MCF 10A (cell line): Measurements from ENCODE around the gene MGAT2. TPM values are rescaled to one million over a fixed set of nuclear protein-coding genes. Genes with fewer than 3 reads are reported as not detected.

Experiments used
- Bru-seq: library from RNA; stranded (reverse); fragments of 400-500 nt; gene quantifications from one replicate; lab custom pipeline; 2021; lab: Mats Ljungman, UMichigan
- BruChase-seq, 2 experiments: library from RNA; stranded (reverse); fragments of 400-500 nt; gene quantifications; one replicate each; lab custom pipeline; 2021; lab: Mats Ljungman, UMichigan
- BruUV-seq: library from RNA; stranded (reverse); fragments of 400-500 nt; replicated peaks from 2 replicates; lab custom pipeline; 2021; lab: Mats Ljungman, UMichigan
- CTCF ChIA-PET: fragments of 300-600 bp; sonication (Branson Sonifier 250); formaldehyde crosslinking; extraction: SDS; loops from one replicate; lab custom pipeline; 2021; ENCODE audit warnings: antibody characterized with exemption, inconsistent platforms; lab: Yijun Ruan, JAX
- POLR2A ChIA-PET: fragments of 300-600, 350-650 bp; sonication (Branson Sonifier 250); formaldehyde crosslinking; extraction: SDS; loops from one replicate; lab custom pipeline; 2020; ENCODE audit warnings: antibody characterized with exemption, inconsistent platforms; lab: Yijun Ruan, JAX
- DNase-seq: peaks from one replicate; pipeline ENCODE4 v3.0.0-alpha.2; 2018; ENCODE audit not compliant: unreplicated experiment
- H3K27ac Mint-ChIP-seq: one replicate; pipeline ENCODE4 v1.8.0; 2022; ENCODE audit warnings: mild to moderate bottlenecking, low read depth, mixed read lengths; ENCODE audit not compliant: unreplicated experiment
- H3K27me3 Mint-ChIP-seq: one replicate; pipeline ENCODE4 v1.8.0; 2022; ENCODE audit warnings: mixed read lengths; ENCODE audit not compliant: insufficient read depth, unreplicated experiment
- H3K36me3 Mint-ChIP-seq: one replicate; pipeline ENCODE4 v1.8.0; 2022; ENCODE audit warnings: mild to moderate bottlenecking, moderate library complexity, mixed read lengths; ENCODE audit not compliant: insufficient read depth, unreplicated experiment
- H3K4me1 Mint-ChIP-seq: one replicate; pipeline ENCODE4 v1.8.0; 2022; ENCODE audit warnings: mixed read lengths; ENCODE audit not compliant: insufficient read depth, unreplicated experiment
- H3K4me3 Mint-ChIP-seq: one replicate; pipeline ENCODE4 v1.8.0; 2022; ENCODE audit warnings: mild to moderate bottlenecking, moderate library complexity, mixed read lengths; ENCODE audit not compliant: unreplicated experiment
- H3K9me3 Mint-ChIP-seq: one replicate; pipeline ENCODE4 v1.8.0; 2022; ENCODE audit warnings: mixed read lengths; ENCODE audit not compliant: unreplicated experiment
- intact Hi-C: fragments of 100-400 bp; cut with micrococcal nuclease; formaldehyde crosslinking; loops from 2 replicates; pipeline ENCODE4 v1.14.1; 2022
- long read RNA-seq: library from polyadenylated mRNA; stranded (forward); transcript quantifications from one replicate; pipeline ENCODE4 v2.0.0, GENCODE V29; 2022
- total RNA-seq: library from RNA; stranded (reverse); gene quantifications from 2 replicates; pipeline ENCODE4 v1.2.3, GENCODE V29; 2022
- TF ChIP-seq, protein P1 (sequence below): fragments of 200-600 bp; IDR thresholded peaks from one replicate; pipeline ENCODE4 v1.8.0; 2022; ENCODE audit warnings: antibody characterized with exemption, mild to moderate bottlenecking; ENCODE audit not compliant: unreplicated experiment

The MGAT2 gene
- total RNA-seq: 43.8 and 44.3 TPM in 2 replicates
- percentile 90 among the genes with signal in this experiment for Bru-seq, nascent RNA
- percentile 99 among the genes with signal in this experiment for BruChase-seq, experiment 1, labeled RNA remaining after a 6-hour chase
- percentile 99 among the genes with signal in this experiment for BruChase-seq, experiment 2, labeled RNA remaining after a 2-hour chase
- long read RNA-seq, transcript MGAT2-201 (1 exons, 2,687 nt): major isoform, 97 of 97 reads
- long read RNA-seq, partial matches to known transcripts: 0 of 97 reads
- long read RNA-seq, other reads (novel, unspliced or antisense): 0 of 97 reads

DNA sequence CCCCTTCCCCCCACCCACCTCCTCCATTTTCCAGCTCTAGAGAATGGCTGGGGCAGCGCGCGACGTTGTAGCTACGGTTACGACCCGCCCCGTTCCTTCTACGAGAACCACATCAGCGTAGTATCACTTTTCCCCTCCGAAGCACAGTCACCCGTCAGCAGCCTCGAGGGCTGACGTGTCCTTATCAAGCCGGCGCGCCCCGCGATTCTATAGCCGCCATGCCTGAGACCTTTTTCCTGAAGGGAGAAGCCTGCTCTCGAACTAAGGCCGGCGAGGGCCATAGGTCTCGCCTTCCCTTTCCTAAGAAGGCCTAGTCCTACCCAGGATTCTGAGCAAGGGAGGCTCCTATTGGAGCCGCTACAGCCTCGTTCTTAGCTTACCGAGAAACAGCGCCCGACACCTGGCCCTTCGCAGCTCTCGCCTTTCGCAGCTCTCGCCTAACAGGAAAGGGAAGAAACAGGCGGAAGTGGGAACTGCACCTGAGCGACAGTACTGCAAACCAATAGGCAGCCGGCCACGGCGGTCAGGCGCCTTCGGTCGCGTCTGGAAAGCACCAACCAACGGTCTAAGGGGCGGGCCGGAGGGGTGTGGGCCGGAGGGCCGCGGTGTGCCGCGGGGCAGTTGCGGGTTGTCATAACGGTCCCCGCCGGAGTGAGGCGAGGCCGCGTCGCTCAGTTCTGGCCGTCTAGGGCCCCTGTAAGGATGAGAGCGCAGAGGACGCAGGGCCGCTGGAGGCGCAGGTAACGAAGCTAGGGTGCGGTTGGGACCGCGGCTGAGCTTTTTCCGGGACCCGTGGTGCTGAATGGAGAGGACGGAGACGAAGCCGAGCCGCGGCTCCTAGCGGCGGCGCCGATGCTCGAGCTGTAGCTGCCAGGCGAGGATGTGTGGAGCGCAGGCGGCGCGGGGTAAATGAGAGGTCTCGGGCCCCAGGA lies at the start of gene MGAT2, which contains the start of gene RPL36AL:
TSS of gene MGAT2 (plus strand) at position 618 of the 932 bp plus-strand sequence. CDS start 470 bp downstream, outside the sequence.
TSS of gene RPL36AL (minus strand) at position 445 of the 932 bp plus-strand sequence. CDS start 1,522 bp downstream, outside the sequence.
- ChIA-PET POLR2A (interaction anchor here (0.7 to 8.1 kb wide), 33 partner anchors 7 to 1211 kb away, joined by 3 to 280 read pairs (median 4); partner anchors contain the start of genes CDKL1, DNAAF2, KLHDC1 and KLHDC2), CTCF (interaction anchor here (0.5 to 2.3 kb wide), 9 partner anchors 11 to 247 kb away, joined by 3 to 13 read pairs (median 4); partner anchors contain the start of genes LRR1 and RPS29)
- H3K4me3 Mint-ChIP-seq: peak within 1 kb of the TSS; percentile 99
- TF ChIP-seq, protein P1, sequence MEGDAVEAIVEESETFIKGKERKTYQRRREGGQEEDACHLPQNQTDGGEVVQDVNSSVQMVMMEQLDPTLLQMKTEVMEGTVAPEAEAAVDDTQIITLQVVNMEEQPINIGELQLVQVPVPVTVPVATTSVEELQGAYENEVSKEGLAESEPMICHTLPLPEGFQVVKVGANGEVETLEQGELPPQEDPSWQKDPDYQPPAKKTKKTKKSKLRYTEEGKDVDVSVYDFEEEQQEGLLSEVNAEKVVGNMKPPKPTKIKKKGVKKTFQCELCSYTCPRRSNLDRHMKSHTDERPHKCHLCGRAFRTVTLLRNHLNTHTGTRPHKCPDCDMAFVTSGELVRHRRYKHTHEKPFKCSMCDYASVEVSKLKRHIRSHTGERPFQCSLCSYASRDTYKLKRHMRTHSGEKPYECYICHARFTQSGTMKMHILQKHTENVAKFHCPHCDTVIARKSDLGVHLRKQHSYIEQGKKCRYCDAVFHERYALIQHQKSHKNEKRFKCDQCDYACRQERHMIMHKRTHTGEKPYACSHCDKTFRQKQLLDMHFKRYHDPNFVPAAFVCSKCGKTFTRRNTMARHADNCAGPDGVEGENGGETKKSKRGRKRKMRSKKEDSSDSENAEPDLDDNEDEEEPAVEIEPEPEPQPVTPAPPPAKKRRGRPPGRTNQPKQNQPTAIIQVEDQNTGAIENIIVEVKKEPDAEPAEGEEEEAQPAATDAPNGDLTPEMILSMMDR: peak; percentile 14
- peaks cover 69% of the 10 kb centered on the region for H3K36me3 Mint-ChIP-seq
- H3K4me1 Mint-ChIP-seq: peaks cover 28% of the 10 kb centered on the region
- H3K27me3 Mint-ChIP-seq: no peaks in the 10 kb centered on the region
- H3K9me3 Mint-ChIP-seq: no peaks in the 10 kb centered on the region
- intact Hi-C loops: loop anchor here (1.0 to 5.0 kb wide), 2 partner anchors 34 to 158 kb away; partner anchors contain the start of gene RPS29
- DNase-seq: peak; percentile 98
- peak within 1 kb of the TSS; percentile 99 for H3K27ac Mint-ChIP-seq
- BruUV-seq: no TSS peak

DNA sequence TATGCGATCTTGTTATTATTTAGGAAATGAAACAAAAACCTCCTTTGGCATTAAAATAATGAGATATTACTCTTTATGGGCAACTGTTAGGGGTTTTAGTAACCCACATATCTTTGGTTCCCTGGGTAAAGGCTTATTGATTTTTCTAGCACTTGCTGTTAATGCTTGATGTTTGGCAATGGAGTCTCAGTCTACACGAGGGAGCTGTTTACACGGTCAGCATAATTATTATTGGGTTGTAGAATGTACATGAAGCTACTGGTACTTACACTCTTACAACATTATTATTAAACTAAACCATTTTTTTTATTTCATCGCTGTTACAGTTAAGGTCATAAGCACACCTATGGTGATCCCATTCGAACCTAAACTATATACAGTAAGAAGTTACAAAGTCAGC lies 46.6 kb upstream of the MGAT2 start:
- CTCF ChIA-PET: no interaction called here
- no peaks in the 10 kb centered on the region for H3K27me3 Mint-ChIP-seq
- no peak overlapping the region for H3K27ac Mint-ChIP-seq
- no TSS peak for BruUV-seq
- no peaks in the 10 kb centered on the region for H3K4me1 Mint-ChIP-seq
- H3K9me3 Mint-ChIP-seq: peaks cover 8% of the 10 kb centered on the region
- POLR2A ChIA-PET: no interaction called here
- H3K4me3 Mint-ChIP-seq: no peak overlapping the region
- TF ChIP-seq, protein P1: no peak
- DNase-seq: no peak
- H3K36me3 Mint-ChIP-seq: peaks cover 43% of the 10 kb centered on the region
- intact Hi-C loops: no loop called here

DNA sequence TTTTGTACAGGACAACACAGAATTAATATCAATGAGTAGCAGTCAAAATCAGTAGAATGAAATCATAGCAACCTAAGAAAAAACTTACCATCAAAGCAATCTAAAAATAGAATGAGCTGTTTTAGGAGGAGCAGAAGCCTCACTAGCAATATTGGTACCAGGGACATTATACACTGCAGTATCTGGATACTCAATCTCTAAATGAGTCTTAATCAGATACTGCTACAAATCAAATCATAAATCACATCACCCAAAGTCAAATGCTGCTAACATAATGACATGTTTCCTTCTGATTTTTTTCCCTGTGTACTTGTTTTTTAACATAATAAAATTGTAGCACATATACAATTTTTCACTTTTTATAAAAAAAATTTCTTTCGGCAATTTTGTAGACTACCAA lies 42.5 kb upstream of the MGAT2 start:
- peaks cover 71% of the 10 kb centered on the region for H3K36me3 Mint-ChIP-seq
- TF ChIP-seq, protein P1: no peak
- BruUV-seq: no TSS peak
- peaks cover 19% of the 10 kb centered on the region for H3K4me1 Mint-ChIP-seq
- H3K27ac Mint-ChIP-seq: no peak overlapping the region
- POLR2A ChIA-PET: no interaction called here
- DNase-seq: no peak
- CTCF ChIA-PET: interaction anchor here (0.6 to 1.6 kb wide), 2 partner anchors 13 to 117 kb away, joined by 3 to 4 read pairs; no protein-coding TSS in a partner anchor
- peaks cover 1% of the 10 kb centered on the region for H3K9me3 Mint-ChIP-seq
- no peaks in the 10 kb centered on the region for H3K27me3 Mint-ChIP-seq
- no peak overlapping the region for H3K4me3 Mint-ChIP-seq
- intact Hi-C loops: no loop called here
